EL (cell line): Measurements from ENCODE around the gene MOB3B.

Experiments used
- DNase-seq: peaks from one replicate; pipeline ENCODE4 v3.0.0-alpha.2; 2016

MOB3B gene

DNA sequence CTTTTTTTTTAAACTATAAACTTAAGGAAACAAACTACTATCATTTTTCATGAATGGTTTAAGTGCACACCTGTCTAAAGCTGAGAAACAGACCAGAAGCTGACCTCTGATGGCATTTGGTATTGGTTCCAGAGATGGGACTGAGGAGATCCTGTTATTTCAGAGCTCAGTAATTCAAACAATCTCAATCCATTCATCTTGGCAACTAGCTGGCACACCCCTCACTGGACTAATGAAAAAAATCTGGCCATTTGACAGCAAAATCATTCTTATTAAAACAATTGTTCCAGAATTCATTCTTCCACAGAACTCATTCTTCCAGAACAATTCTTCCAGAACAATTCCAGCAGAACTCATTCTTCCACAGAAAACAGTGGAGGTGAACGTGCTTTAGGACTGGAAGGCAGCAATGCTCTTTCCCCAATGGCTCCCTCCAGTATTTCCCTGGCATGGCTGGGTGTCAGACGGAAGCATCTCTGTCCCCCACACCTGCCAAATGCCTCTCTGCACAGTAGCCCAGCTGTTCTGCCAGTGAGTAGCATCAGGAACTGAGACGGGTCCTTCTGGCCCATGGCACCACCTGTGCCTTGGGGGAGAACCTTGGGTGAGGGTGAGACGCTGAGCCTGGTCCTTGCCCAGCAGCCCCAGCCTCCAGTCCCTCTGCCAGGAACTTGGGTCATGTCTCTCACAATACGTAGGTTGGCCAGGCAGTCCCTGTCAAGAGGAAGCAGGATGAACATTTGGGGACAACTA, 145.2 kb downstream of the MOB3B start:
- no peak for DNase-seq

DNA sequence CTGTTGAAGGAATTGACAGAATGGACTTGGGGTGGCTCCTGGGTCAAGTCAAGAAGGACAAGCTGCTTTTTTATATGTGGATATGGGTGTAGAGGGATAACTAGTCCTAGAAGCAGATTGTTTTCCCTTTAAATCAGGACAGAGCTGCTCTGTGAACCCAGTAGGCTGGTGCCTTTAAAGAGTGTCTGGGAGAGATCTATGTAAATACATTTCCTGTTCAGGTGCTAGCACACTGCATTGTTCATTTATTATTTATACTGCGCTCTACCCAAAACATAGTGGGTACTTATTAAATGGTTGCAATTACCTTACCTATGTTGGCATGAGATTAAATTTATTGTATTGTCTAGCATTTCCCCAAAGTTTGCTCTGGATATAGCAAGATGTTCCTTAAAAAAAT, 146.1 kb downstream of the MOB3B start:
- DNase-seq = no peak

DNA sequence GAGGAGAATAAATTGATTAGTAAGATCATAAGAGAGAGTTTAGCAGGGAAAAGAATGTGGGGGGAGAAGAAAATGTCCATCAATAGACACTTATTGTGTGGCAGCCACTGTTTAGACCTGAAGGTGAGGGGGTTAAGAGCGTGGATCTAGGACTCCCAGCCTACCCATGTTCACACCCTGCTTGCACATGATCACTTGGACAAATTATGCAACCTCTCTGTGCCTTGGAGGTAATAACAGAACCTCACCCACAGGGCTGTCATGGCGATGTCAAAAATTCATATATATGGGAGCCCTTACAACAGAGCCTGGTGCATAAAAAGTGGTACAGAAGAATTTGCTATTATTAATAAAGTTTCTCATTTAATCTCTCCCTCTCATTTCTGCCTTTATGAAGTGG, 146.6 kb downstream of the MOB3B start:
- no peak for DNase-seq

DNA sequence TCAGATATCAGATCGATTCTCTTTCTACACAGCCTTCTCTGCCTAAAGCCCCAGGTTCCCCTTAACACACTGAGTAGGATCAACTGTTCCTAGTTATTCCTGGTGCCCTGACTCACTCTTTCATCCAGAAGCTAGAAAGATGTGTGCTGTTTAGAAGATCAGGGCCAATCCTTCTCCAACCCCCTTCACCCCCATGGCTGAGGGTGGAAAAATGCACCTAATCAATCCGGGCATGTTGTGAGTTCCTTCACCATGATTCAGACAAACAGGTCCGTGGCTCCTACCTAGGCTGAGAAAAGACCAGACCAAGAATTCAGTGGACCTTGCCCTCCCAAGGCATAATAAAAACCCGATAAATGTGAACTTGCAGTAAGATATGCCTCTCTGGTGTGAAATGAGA, 147.3 kb downstream of the MOB3B start:
- no peak for DNase-seq

DNA sequence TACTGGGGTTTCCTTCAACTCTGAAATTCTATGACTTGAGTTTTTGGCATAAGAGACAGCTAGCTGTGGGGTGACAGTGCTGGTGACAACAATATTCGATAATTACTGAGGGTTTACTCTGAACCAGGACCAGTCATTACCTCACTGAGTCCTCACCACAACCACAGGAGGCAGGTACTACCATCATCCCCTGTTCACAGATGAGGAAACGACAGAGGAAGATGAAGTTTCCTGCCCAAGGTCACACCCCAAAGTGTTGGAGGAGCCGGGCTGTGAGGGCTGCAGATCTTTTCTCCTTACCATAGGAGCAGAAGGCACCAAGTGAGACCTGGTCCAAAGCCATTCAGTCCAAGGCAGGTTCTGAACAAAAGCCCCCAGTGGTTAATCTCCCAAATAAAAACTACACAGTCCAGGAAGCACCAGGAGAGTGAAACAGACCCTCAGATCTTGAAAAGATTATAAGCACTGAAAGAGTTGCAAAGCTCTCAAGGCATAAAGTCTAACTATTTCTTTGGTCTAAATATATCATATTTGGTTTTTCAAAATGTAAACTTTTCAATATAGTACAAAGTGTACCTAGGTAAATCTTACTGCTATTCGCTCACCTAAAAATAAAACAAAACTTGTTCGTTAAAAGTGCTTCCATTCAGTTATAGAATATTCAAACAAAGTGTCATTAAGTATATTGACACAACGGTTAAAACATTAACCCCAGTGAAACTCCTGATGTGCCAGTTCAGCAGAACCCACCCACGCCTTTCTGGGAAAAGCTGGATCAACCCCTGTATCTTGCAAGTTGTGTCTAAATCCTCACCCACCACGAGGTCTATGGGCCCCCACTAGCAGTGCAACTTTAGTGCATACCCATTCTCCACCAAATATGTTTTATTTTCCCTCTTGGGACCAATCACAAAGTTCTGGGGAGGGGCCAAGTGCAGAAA, 150.0 kb downstream of the MOB3B start:
- no peak for DNase-seq

DNA sequence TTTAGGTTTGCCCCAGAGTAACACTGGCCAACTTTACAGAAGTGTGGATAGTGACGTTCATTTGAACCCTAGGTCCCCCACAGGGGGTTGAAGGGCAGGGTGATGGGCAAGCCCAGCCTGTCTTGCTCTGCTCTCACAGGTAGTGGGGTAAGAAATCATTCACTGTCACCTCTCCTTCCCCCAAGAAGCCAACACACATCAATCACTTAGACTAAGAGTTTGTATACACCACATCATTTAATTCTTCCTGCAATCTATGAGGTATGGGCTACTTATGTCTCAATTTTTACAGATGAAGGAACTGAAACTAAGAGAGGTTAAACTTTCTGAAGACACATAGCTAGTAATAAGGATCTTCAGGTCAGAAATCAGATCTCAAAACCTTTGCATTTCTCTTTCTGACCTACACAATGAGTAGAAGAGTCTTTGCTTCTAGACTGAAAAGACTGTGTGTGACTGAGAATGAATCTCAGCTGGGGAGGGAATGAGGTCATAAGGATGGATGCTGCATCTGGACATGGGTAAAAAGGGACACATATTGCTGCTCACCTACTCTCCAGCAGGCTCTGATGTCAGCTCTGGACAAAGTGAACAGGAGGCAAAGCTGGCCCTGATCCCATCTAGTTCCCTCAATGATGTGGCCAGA, 151.7 kb downstream of the MOB3B start:
- no peak for DNase-seq

DNA sequence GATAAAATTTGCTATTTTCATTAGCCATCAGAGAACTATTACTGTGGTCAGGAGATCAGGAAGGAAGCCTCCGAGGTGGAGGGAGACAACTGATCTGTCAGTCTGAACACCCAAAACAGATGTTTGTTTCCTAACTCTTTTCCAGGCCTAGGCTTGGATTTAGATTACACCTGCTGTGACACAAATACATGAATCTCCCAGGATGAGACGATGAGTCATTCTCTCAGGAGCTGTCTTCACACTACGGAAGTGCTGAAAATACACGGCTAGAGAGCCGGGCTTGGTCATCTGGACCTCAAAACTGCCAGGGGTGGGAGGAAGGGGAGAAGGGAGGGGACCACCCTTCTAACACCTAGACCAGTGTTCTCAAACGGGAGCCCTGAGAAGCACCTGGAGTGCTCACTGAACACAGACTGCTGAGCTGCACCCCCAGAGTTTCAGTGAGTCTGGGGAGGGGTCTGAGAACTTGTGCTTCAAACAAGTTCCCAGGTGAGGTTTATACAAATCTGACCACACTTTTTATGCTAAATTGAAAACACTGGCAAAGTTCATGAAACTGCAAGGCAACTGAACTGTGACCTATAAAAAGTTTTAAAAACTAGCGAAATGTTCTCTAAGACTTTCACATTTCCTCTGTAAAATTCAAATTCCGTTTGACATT, 152.3 kb downstream of the MOB3B start:
- no peak for DNase-seq

DNA sequence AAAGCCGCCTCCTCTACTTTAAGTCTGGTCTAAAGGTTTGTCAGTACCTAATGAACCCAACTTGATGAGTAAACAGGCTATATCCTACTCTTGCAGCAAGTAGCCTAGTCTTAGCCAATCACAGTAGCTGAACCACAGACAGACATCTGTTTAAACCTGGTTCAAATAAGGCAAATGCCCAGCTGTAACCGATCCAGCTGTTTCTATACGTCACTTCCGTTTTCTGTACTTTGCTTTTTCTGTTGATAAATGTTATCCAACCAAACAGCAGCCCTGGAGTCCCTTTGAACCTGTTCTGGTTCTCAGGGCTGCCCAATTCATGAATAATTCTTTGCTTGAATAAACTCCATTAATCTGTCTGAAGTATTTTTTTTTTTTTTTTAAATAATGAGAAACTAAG, 155.8 kb downstream of the MOB3B start:
- no peak for DNase-seq

DNA sequence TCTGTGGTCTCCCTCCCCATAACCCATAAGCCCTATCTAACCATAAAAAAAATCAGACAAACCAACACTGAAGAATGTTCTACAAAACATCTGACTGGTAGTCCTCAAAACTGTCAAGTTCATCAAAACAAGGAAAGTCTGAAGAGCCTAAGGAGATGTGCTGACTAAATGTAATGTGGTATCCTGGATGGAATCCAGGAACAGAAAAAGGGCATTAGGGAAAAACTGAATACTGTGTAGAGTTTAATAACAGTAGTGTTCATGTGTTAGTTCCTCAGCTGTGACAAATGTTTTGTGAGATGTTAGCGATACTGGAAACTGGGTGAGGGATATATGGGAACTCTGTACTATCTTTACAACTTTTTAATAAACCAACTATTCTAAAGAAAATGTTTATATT, 157.0 kb downstream of the MOB3B start:
- DNase-seq = no peak

DNA sequence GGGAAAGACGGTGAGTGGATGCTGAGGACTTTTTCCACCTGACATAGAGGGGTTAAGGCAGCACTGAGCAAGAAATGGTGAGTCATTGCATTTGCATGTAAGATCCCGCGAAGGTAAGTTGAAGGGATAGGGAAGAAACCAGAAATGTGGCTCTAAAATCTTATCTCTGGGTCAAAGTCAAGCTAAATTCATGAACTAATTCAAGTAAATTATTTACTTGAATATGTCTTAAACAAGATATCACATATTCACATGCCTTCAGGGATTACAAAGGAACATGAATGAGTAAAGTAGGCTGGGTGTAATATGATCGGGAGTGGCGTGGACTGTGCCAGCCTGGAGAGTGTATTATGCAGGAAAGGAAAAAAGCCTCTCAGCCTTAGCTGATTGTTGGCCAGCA, 158.2 kb downstream of the MOB3B start:
- no peak for DNase-seq

DNA sequence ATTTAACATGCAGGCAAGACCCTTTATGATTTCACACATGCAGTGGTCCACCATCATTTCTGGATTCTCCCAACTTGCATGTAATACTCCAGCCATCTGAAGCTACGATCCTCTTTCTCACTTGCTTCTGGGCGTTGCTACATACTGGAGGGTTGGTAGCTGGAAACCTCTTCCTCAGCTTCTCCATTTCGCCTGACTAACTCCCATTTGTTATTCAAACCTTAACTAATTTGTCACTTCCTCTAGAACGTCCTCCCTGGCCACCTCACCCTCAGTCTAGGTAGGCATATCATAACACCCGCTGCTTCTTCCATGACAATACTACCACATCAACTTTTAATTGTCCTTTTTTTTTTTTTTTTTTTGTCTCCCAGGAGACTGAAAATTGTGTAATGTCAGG, 160.0 kb downstream of the MOB3B start:
- no peak for DNase-seq

DNA sequence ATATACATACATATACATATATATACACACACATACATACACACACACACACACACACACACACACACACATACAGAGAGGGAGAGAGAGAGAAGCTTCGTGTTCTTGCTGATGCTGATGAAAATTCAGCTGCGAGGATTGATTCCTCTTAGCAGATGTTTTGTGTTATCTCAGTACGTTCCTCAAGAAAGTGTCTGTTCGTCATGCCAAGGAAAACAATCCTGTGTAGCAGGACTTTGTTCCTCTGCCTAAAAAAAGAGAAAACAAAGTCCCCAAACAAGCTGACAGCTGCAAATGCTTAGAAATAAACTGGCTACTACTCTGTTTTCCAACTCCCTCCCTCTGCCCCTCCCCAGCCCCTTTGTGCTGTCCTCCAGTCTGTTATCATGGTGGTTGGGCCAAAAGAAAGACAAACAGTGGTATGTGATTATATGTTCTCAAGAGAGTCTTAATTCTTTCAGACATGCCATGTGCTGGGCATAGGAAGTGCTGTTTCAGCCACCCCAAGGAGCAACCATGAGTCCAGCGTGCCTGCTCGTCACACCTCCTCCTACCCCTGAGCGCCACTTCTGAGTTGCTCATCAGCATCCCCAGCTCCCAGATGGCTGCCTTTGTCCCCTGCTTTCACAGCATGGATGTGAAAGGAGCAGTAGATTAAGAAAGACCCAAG, 161.2 kb downstream of the MOB3B start:
- DNase-seq = no peak

DNA sequence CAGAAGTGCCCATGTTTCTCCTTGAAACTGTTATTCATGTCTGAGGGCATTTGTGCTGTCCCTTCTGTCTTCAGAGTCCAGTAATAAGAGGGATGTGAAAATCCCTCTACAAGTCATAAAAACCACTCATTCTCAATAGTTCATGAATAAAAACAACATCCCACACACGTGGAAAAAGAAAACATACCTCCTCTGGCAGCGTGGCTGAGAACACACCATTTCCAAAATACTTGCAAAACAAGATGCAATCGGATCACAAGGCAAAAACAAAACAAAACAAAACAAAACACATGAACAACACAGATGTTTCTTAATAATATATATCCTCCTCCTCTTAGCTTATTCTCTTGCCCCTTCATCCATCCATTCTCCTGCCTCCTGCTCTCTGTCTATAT, 161.7 kb downstream of the MOB3B start:
- no peak for DNase-seq

DNA sequence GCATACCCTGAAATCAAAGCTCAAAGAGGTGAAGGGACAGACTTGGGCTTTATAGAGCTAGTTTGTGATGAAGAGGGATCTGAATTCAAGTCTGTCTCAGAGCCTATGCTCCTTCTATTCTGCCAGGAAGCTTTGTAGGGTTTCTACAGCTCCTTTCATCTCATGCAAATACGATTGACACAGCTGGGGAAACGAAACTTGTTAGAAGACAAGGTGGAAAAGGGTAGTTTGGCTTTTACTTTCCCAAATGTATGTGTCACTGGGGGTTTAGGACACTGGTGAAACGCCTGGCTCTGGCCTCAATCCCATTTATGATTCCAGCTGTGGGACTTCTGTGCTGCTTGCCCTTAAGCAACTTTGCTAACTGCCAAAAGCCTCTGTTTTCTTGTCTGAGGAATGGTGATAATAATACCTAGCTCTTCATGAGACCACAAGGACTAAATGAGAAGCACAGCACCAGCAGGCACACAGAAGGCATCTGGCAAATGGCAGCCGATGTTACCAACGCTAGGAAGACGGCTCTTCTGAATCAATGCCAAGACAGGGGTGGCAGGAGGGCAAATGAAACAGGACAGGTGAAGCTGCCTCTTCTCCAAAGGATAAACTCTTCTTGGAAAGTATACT, 162.3 kb downstream of the MOB3B start:
- no peak for DNase-seq

DNA sequence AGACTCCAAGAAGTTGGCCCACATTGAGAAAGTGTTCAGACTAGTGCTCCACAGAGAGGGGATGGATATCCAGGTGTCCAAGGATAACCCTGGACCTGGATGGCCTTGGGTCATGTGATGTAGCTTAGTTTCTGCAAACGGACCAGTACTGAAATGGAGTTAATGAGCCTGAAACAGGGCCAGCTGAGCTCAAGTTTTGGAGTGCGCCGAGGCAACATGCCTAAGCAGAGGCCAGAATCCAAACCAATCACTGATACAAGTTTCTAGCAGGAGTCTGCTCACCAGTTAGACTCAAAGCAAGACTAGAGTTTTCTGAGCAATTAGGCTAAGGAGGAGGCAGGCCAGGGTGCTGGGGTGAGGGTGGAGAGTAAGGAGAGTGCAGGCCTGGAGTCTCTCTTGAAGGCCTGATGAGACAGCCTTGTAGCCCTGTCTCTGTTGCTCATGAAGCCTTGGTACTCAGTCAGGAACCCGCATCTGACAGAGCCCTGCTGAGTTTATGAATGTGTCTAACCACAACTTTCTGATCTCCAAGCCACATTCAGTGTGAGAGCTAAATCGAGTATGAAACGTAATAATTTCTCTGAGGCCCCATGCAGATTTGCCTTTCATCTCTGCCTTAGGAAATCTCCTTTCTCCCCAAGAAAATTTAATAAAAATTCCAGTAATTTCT, 163.8 kb downstream of the MOB3B start:
- DNase-seq = no peak

DNA sequence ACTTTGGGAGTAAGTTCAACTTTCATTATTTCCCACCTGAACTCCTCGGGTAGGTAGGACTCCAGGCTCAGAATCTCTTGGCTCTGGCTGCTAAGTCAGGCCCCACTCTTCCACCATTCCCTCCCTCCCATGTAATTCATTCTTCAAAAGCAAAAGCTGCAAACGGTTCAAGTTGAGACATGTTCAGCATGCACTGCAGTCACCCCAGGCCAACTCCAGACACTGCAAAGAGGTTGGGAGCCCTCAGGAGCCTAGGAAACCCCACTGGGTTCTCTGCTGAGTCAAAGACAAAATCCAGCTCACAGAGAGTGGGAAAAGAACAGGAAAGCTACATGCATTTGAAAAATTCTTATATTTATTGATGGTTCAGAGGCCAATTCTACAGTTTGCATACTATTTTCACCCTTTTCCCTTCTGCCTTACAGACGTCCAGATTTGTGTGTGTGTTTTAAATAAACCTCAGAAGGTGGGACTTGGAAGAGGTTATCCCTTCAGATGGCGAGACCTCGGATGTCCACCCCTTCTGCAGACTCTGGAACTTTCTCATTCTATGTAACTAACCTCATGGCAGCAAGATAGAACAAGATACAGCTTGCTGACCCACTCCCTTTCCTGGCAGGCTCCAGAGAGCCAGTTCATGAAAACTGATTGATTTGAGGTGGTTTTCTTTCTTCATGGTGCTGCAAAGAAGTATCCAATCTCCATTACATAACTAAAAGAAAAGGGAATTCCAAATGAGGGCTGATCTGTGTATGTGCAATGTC, 167.0 kb downstream of the MOB3B start:
- no peak for DNase-seq

DNA sequence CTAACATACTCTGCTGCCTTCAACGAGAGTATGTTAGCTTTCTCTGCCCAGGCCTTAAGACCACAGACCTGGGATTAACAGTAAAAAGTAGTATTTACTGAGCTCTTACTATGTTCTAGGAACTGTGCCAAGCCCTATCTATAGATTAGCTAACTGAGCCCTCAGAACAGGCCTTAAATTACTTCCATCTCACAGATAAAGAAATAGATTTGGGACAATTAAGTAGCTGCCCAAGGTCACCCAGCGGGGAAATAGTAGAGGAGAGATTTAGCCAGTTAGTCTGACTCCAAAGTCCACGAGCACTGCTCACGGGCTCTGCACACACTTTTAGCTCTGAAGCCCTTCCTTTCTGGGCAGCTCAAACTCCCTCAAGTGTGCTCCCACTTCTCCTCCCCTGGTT, 168.1 kb downstream of the MOB3B start:
- DNase-seq = no peak

DNA sequence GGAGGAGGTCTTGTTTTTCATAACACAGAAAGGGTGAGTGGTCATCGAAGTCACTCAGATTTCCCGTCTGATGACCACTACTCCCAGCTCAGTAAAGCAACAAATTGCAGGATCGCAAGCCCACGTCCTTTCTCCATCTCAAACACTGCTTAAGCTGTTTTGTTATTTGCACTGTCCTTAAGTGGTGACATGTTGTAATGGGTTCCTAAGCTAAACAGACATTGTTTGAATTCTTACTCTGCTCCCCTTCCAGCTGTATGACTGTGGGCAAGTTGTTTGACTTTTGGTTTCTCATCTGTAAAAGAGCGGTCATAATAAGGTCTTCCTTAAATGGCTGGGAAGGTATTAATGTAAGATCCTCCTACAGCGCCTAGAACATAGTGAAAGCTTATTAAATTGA, 169.9 kb downstream of the MOB3B start:
- no peak for DNase-seq

DNA sequence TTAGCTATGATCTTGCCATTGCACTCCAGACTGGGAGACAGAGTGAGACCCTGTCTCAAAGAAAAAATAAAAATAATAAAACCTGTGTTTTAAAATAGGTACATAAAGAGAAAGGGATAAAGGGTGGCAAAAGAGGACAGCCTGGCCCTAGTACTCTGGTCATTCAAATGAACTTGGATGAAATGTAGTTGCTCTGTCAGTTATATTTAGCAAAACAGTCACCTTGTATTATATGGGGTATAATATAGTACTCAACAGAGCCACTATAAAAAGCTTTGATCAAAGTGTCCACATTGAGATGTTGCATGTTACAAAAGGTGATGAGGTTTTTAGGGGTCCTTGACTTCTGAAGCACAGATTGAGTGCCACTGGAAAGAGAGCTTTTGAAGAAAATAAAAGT, 171.6 kb downstream of the MOB3B start:
- DNase-seq = no peak

DNA sequence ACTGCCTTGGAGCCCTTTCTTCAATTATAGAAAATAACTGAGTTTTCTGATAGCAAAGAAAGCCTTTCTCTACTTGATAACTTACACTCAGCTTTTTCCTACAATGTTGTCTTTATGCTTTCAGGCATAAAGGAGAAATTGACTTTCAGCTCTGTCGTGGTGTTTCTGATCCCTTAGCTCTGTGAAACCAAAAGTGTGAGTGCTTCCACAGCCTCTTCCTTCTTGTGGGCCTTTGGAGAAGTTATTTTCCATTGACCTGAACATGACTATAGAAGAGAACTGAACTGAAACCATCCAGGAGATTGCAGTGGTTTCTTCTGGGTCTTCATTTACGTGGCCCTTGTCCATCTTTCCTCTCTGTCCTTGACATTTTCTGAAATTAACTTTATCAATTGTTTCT, 173.2 kb downstream of the MOB3B start:
- no peak for DNase-seq

DNA sequence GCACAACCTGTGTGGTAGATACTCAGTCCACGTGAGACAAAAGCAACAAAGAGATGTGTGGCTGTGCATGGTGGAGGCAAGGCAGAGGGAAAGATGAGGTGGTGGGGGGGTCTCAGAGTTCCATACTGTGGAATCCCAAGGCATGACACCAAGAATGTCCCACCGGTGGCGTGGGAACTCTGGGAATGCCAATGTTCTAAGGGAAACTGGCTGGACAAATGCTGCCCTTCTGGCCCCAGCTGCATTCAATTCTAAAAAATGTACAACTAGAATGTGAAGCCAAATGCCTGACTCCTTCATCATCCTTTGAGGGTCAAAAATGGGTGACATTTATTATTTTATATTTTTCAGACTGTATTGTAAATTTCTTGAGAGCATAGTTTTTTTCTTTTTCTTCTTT, 174.4 kb downstream of the MOB3B start:
- DNase-seq = peak; percentile 48
